Smooth muscle cell (in vitro differentiated cells): ENCODE data around the gene TEAD3. TPM values are rescaled to one million over a fixed set of nuclear protein-coding genes. Genes with fewer than 3 reads are reported as not detected.

Experiments used
- DNase-seq: peaks from one replicate; lab custom pipeline; 2025; ENCODE audit not compliant: unreplicated experiment; lab: John Stamatoyannopoulos, UW
- H2AFZ ChIP-seq: fragments of 200-600 bp; sonication (generic); 2 replicates; pipeline ENCODE4 v1.6.0; 2016; ENCODE audit warnings: antibody characterized with exemption, low read depth, mild to moderate bottlenecking
- H3F3A ChIP-seq: fragments of 200-600 bp; sonication (generic); 2 replicates; pipeline ENCODE4 v1.6.0; 2017; ENCODE audit warnings: antibody characterized with exemption, low read depth
- H3K27ac ChIP-seq: fragments of 200-600 bp; sonication (generic); 2 replicates; pipeline ENCODE4 v1.5.1; 2016; ENCODE audit warnings: low read depth, mild to moderate bottlenecking
- H3K27me3 ChIP-seq: fragments of 200-600 bp; sonication (generic); 2 replicates; pipeline ENCODE4 v1.6.1; 2016; ENCODE audit warnings: low read depth, mild to moderate bottlenecking
- H3K36me3 ChIP-seq: fragments of 200-600 bp; sonication (generic); 2 replicates; pipeline ENCODE4 v1.5.1; 2016; ENCODE audit warnings: low read depth
- H3K4me1 ChIP-seq: fragments of 200-600 bp; sonication (generic); 2 replicates; pipeline ENCODE4 v1.5.1; 2016; ENCODE audit warnings: low read depth
- H3K4me2 ChIP-seq: fragments of 200-600 bp; sonication (generic); 2 replicates; pipeline ENCODE4 v1.6.0; 2016; ENCODE audit warnings: mild to moderate bottlenecking
- H3K4me3 ChIP-seq: fragments of 200-600 bp; sonication (generic); 2 replicates; pipeline ENCODE4 v1.5.1; 2016; ENCODE audit warnings: mild to moderate bottlenecking
- H3K79me2 ChIP-seq: fragments of 200-600 bp; sonication (generic); 2 replicates; pipeline ENCODE4 v1.6.0; 2016; ENCODE audit warnings: low read depth, mild to moderate bottlenecking
- H3K9ac ChIP-seq: fragments of 200-600 bp; sonication (generic); 2 replicates; pipeline ENCODE4 v1.6.0; 2016; ENCODE audit warnings: low read depth
- H3K9me3 ChIP-seq: fragments of 200-600 bp; sonication (generic); replicated peaks from 2 replicates; pipeline ENCODE4 v1.5.1; 2016; ENCODE audit warnings: low read depth
- H4K20me1 ChIP-seq: fragments of 200-600 bp; sonication (generic); 2 replicates; pipeline ENCODE4 v1.6.0; 2016; ENCODE audit warnings: low read depth
- WGBS: methylation state at CpG from one replicate; pipeline ENCODE4 v1.1.7; 2016; ENCODE audit warnings: low lambda C conversion rate; 5-methylcytosine and 5-hydroxymethylcytosine counted together
- polyA plus RNA-seq: library from polyadenylated mRNA; unstranded; fragments of >200 nt; fragmentation: Nextera tagmentation; extraction: Ambion mirVana; gene quantifications from 2 replicates; pipeline ENCODE4 v1.2.1, GENCODE V29; 2016
- total RNA-seq: library from RNA; depleted of rRNA; stranded (reverse); fragments of >200 nt; gene quantifications from 2 replicates; pipeline ENCODE4 v1.2.3, GENCODE V29; 2014
- TF ChIP-seq, protein P1 (sequence below): fragments of 200-600 bp; sonication (generic); IDR thresholded peaks from 2 replicates; pipeline ENCODE4 v1.5.1; 2017; ENCODE audit warnings: borderline replicate concordance, mild to moderate bottlenecking, antibody characterized with exemption; ENCODE audit not compliant: insufficient read depth, poor library complexity, severe bottlenecking

The TEAD3 gene
- total and polyA plus RNA-seq, 2 experiments from 2014 or later = 29.1 to 40.6 TPM

- H3K4me1 ChIP-seq = no peaks in the 10 kb centered on the region
- no peak overlapping the region for H3K27ac ChIP-seq
- no peak for DNase-seq
- no peak overlapping the region for H3K9ac ChIP-seq
- no peak overlapping the region for H3K4me2 ChIP-seq
- WGBS = 83% methylated on average over 4 of the region's 4 CpGs
- H3F3A ChIP-seq = no peaks in the 10 kb centered on the region
- TF ChIP-seq, protein P1, sequence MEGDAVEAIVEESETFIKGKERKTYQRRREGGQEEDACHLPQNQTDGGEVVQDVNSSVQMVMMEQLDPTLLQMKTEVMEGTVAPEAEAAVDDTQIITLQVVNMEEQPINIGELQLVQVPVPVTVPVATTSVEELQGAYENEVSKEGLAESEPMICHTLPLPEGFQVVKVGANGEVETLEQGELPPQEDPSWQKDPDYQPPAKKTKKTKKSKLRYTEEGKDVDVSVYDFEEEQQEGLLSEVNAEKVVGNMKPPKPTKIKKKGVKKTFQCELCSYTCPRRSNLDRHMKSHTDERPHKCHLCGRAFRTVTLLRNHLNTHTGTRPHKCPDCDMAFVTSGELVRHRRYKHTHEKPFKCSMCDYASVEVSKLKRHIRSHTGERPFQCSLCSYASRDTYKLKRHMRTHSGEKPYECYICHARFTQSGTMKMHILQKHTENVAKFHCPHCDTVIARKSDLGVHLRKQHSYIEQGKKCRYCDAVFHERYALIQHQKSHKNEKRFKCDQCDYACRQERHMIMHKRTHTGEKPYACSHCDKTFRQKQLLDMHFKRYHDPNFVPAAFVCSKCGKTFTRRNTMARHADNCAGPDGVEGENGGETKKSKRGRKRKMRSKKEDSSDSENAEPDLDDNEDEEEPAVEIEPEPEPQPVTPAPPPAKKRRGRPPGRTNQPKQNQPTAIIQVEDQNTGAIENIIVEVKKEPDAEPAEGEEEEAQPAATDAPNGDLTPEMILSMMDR = no peak
- no peaks in the 10 kb centered on the region for H4K20me1 ChIP-seq
- H3K27me3 ChIP-seq = no peaks in the 10 kb centered on the region
- H3K79me2 ChIP-seq = no peaks in the 10 kb centered on the region
- no peak overlapping the region for H3K4me3 ChIP-seq
- no peak overlapping the region for H2AFZ ChIP-seq
- H3K9me3 ChIP-seq = no peaks in the 10 kb centered on the region
- no peaks in the 10 kb centered on the region for H3K36me3 ChIP-seq
These were observed 17.7 kb upstream of the TEAD3 start for GRCh38 chr6:35514587-35514986.

DNA sequence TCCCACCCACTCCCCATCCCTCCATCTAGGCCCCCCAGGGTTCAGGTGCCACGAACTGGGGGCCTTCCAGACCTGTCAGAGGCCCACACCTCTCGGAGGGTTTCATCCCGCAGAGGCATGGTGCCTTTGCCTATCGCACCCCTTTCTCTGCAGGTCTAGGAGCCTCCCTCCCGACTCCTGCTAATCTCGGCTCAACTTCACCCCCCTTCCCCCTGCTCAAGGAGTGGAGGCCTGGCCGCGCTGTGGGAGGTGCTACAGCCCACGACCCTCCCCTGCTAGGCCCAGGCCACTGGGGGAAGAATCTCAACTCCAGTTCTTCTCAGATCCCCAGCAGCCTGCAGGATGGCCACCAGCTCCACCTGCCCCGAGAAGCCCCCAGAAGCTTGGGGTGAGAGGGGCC lies 15.9 kb upstream of the TEAD3 start, which contains the start of gene TULP1:
TSS of gene TULP1 (minus strand) at position 157 of the 400 bp plus-strand sequence. CDS start at position 119, 38 bp downstream.
- H4K20me1 ChIP-seq = no peaks in the 10 kb centered on the region
- H3K4me2 ChIP-seq = no peak within 1 kb of the TSS
- H3K4me1 ChIP-seq = no peaks in the 10 kb centered on the region
- H3K36me3 ChIP-seq = no peaks in the 10 kb centered on the region
- no peaks in the 10 kb centered on the region for H3K9me3 ChIP-seq
- no peaks in the 10 kb centered on the region for H3K79me2 ChIP-seq
- TF ChIP-seq, protein P1 = no peak
- H3F3A ChIP-seq = no peaks in the 10 kb centered on the region
- H3K27ac ChIP-seq = no peak within 1 kb of the TSS
- DNase-seq = no peak
- H2AFZ ChIP-seq = no peak within 1 kb of the TSS
- no peak within 1 kb of the TSS for H3K9ac ChIP-seq
- no peaks in the 10 kb centered on the region for H3K27me3 ChIP-seq
- no peak within 1 kb of the TSS for H3K4me3 ChIP-seq
- WGBS = 76% methylated on average over 9 of the region's 10 CpGs

DNA sequence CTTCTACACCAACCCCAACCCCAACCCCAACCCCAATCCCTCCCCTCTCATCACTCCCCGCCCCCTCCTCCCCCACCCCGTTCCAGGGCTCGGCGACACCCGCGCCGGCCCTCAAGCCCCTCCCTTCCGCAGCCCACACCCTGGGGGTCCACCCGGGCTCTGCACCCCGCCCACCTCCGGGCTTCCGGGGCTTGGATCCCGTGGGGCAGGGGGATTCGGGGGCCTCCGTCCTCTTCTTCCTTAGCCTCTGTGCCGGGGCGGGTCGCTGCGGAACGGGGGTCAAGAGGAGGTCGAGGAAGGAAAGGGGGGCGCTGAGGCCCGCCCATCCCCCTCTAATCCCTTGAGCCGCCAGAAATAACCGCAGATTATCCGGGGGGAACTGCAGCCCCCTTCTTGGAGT lies 15.1 kb upstream of the TEAD3 start:
- no peaks in the 10 kb centered on the region for H3F3A ChIP-seq
- DNase-seq = no peak
- H3K9ac ChIP-seq = no peak overlapping the region
- TF ChIP-seq, protein P1 = no peak
- H2AFZ ChIP-seq = no peak overlapping the region
- no peaks in the 10 kb centered on the region for H4K20me1 ChIP-seq
- 54% methylated on average over 5 of the region's 26 CpGs for WGBS
- H3K9me3 ChIP-seq = no peaks in the 10 kb centered on the region
- H3K27ac ChIP-seq = no peak overlapping the region
- no peaks in the 10 kb centered on the region for H3K36me3 ChIP-seq
- H3K79me2 ChIP-seq = no peaks in the 10 kb centered on the region
- H3K4me3 ChIP-seq = no peak overlapping the region
- H3K4me2 ChIP-seq = no peak overlapping the region
- H3K4me1 ChIP-seq = no peaks in the 10 kb centered on the region
- H3K27me3 ChIP-seq = no peaks in the 10 kb centered on the region

DNA sequence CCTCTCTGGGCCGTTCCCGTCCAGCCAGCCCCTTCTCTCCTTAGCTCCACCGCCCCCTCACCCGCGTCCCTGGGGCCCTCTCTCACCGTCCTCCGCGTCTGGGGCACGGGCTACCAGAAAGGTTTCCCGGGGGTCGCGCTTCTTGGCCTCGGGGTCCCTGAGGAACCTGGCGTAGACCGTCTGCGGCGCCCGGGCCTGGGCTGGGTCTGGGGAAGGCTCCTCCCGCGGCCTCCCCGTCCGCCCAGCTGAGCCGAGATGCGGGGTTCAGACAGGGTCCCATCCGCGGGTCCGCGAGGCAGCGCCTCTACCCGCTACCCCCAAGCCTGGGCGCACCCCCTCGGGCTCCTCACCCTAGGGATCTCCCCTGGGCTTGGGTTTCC lies 14.7 kb upstream of the TEAD3 start:
- Histone ChIP-seq H3K36me3 (no peaks in the 10 kb centered on the region), H3K4me2 (no peak overlapping the region), H3K27me3 (no peaks in the 10 kb centered on the region), H2AFZ (no peak overlapping the region), H4K20me1 (no peaks in the 10 kb centered on the region), H3K4me3 (no peak overlapping the region), H3K27ac (no peak overlapping the region), H3F3A (no peaks in the 10 kb centered on the region), H3K9ac (no peak overlapping the region), H3K9me3 (no peaks in the 10 kb centered on the region), H3K4me1 (no peaks in the 10 kb centered on the region), H3K79me2 (no peaks in the 10 kb centered on the region)
- no peak for DNase-seq
- 70% methylated on average over 30 of the region's 32 CpGs for WGBS
- TF ChIP-seq, protein P1 = no peak
